GM20000 (cell line): ENCODE data around the gene SAMSN1.
"Not testable (repeated sequence)": the region's sequence is repeated elsewhere in the genome, so short reads cannot be mapped to it uniquely, and the experiment has no call there.

ENCODE experiments used
- DNase-seq: peaks from one replicate; pipeline ENCODE4 v3.0.0; 2012; ENCODE audit warnings: low spot score
- CTCF ChIP-seq: IDR thresholded peaks from 2 replicates; pipeline ENCODE4 v1.5.1; 2012; ENCODE audit warnings: mild to moderate bottlenecking, control low read depth; ENCODE audit errors: extremely low read depth, missing control alignments

The SAMSN1 gene

GRCh38 chr21:14551741-14552140 is 5.6 kb upstream of the SAMSN1 start:
- no peak for TF ChIP-seq CTCF
- no peak for DNase-seq

GRCh38 chr21:14550135-14550534 is 4.0 kb upstream of the SAMSN1 start:
- DNase-seq: no peak
- no peak for TF ChIP-seq CTCF

DNA sequence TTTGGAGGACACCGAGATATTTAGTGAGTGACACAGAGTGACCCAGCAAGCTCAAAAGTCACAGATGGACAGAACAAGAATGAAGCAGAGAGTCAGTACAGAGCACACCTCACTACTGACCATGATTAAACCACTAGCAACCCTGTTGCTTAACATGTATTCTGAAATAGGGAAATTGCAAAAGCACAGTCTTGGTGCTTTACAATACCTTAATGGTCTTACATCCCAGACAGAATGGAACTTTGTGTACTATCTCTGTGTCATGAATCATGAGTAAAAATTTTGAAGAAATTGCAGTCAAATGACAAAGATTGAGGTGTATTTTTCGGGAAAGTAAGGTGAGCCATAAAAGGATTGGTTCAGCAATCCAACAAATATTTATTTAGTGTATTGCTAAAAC is 2.7 kb upstream of the SAMSN1 start:
- DNase-seq: no peak
- no peak for TF ChIP-seq CTCF

DNA sequence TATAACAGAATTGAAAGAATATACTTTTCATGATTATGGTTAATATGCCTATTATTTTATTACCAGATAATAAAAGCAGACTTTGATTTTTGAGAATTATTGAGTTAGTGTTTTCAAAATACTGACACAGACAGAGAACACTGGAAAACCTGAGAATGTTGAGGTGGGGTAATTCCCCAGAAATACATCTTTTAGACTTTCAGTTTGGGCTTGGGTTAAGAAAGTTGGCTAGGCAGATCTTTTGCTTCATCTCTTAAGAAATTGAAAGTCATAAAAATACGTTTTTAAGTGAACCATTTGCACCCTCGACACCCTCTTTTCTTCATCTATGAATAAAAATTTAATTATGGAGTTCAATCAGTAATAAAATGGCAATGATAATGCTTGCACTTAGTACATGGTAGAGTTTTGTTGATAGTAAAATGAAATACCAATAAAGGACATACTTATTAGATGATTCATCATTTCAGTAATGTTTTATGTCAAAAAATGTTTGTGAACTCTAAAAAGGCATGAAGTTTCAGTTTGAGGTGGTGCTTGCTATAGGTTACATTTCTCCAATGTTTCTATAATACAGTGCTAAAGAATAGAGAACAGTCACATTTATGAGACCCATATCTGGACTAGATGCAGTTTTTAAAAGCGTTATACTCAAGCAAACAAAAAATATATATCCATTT is 1.9 kb upstream of the SAMSN1 start:
- no peak for DNase-seq

GRCh38 chr21:14546719-14547118 is 604 bp upstream of the SAMSN1 start:
- DNase-seq: not testable (repeated sequence)

More for the DNA sequence above, 1.9 kb upstream of the SAMSN1 start:
- no peak for TF ChIP-seq CTCF

- DNase-seq: no peak
- no peak for TF ChIP-seq CTCF
Measured at GRCh38 chr21:14543983-14544382, 2.1 kb downstream of the SAMSN1 start.

- DNase-seq: no peak
- no peak for TF ChIP-seq CTCF
Measured at GRCh38 chr21:14542638-14543037, 3.5 kb downstream of the SAMSN1 start.

GRCh38 chr21:14541841-14542490 is 4.1 kb downstream of the SAMSN1 start:
- TF ChIP-seq CTCF: no peak
- no peak for DNase-seq
